ENCODE measurements around the gene FHL2. TPM values are rescaled to one million over a fixed set of nuclear protein-coding genes. Genes with fewer than 3 reads are reported as not detected.

Gene FHL2
- total and polyA plus RNA-seq, 9 of the 15 experiments (the other 6 are each of a cell fraction or from before 2014, with no cell fraction given) = 7.5 to 33.1 (median 23.9) TPM

GRCh38 chr2:105335469-105335868 is 63.4 kb downstream of the FHL2 start:
- intact Hi-C loops (cut with micrococcal nuclease) = no loop called here

DNA sequence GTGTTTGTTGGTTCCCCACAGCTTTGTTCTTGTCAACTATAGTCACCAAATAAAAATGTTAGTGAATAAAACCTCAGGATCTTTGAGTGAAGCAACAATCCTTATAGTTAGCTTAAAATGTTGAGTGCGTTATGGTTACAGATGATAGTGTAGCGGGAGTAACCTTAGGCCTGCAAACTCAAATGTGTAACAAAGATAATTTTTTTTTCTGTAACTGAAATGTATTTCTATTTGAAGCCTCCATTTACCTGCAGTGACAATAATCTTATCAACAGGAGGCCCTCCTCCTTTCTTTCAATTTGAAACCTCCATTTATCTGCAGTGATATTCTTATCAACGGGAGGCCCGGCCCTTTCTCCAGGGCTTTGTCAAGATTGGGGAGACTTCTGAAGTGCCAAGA is 64.6 kb downstream of the FHL2 start:
- H3K79me2 ChIP-seq (ENCODE audit: control insufficient read depth, insufficient read depth, low read length) = peaks cover 51% of the 10 kb centered on the region
- no peaks in the 10 kb centered on the region for H4K20me1 ChIP-seq (replicated peaks; ENCODE audit: control insufficient read depth, insufficient read depth, low read length)
- ChIA-PET POLR2A (no interaction called here), CTCF (ENCODE audit: low intra/inter-chr PET ratio) (no interaction called here)
- H3K36me3 ChIP-seq (ENCODE audit: control insufficient read depth, insufficient read depth, low read length) = peaks cover 10% of the 10 kb centered on the region; the same call in 1 of the 3 replicates
- peak overlapping the region; percentile 30; the same call in 2 of the 3 replicates for H3K27ac ChIP-seq (ENCODE audit: extremely low read depth, low read depth, low read length)
- peak overlapping the region; percentile 11; the same call in 1 of the 2 replicates for H3K4me2 ChIP-seq (ENCODE audit: insufficient read depth, low read length)
- FAIRE-seq (no peak), DNase-seq (ENCODE audit: extremely low read depth in 1 of 4, low spot score in 3 of 4) (peak in 1 of 4 experiments; percentile 34), ATAC-seq (no peak)
- peak overlapping the region in 1 of 2 experiments; percentile 9; a peak in 1 of 4 replicates for H3K9ac ChIP-seq (ENCODE audit: insufficient read depth in 1 of 2, low read depth in 2 of 2, low read length in 2 of 2)
- H3K4me1 ChIP-seq (replicated peaks in 1 of 2; ENCODE audit: control insufficient read depth in 2 of 2, insufficient read depth in 2 of 2, low read length in 2 of 2) = peaks cover 14 to 37% of the 10 kb centered on the region in 2 experiments
- in situ Hi-C loops (cut with MboI) = no loop called here
- WGBS (ENCODE audit: insufficient coverage, low coverage, missing lambda C conversion rate) = 8% methylated on average over 4 of the region's 4 CpGs
- H3K4me3 ChIP-seq = no peak overlapping the region
- intact Hi-C loops (cut with micrococcal nuclease) = no loop called here
- no peaks in the 10 kb centered on the region for H3K9me1 ChIP-seq (ENCODE audit: control insufficient read depth, insufficient read depth, low read length)
- H3K9me3 ChIP-seq (replicated peaks; ENCODE audit: control insufficient read depth, insufficient read depth, low read depth, low read length) = no peaks in the 10 kb centered on the region
- no TSS peak for BruUV-seq (replicated peaks)
- H2AFZ ChIP-seq (ENCODE audit: low read depth, low read length) = peak overlapping the region; percentile 34; the same call in 1 of the 2 replicates
- TF ChIP-seq ARID1B (IDR thresholded peaks at IDR 0.05) = peak; percentile 41; the same call in 1 of the 2 replicates
- TF ChIP-seq TCF3 (CRISPR knock-in tag; IDR thresholded peaks at IDR 0.05) = peak; percentile 23; the same call in 1 of the 2 replicates
- no peak for TF ChIP-seq ZNF140 (CRISPR knock-in tag; IDR thresholded peaks at IDR 0.05)
- TF ChIP-seq DPF2 (IDR thresholded peaks at IDR 0.05) = peak; percentile 26; the same call in 1 of the 2 replicates
- no peak for TF ChIP-seq PBX2 (CRISPR knock-in tag; IDR thresholded peaks at IDR 0.05; ENCODE audit: low read depth)
- no peak for TF ChIP-seq PBX2 (tag; conservative IDR thresholded peaks at IDR 0.05; ENCODE audit: low read depth)
- TF ChIP-seq TAL1 (IDR thresholded peaks at IDR 0.05) = peak; percentile 34; the same call in 1 of the 2 replicates
- peak; percentile 59 for TF ChIP-seq CBFA2T3 (IDR thresholded peaks at IDR 0.05)
- TF ChIP-seq ADNP (tag; IDR thresholded peaks at IDR 0.05) = no peak
- H3K27me3 ChIP-seq (ENCODE audit: control insufficient read depth in 2 of 2, insufficient read depth in 2 of 2, low read length in 2 of 2) = no peaks in the 10 kb centered on the region

More at GRCh38 chr2:105335469-105335868, 63.4 kb downstream of the FHL2 start:
- H3K4me3 ChIP-seq = no peak overlapping the region
- in situ Hi-C loops (cut with MboI) = no loop called here
- BruUV-seq (replicated peaks) = no TSS peak
- peaks cover 22% of the 10 kb centered on the region; the same call in 2 of the 3 replicates for H3K36me3 ChIP-seq (ENCODE audit: control insufficient read depth, insufficient read depth, low read length)
- ATAC-seq = no peak
- no peak for DNase-seq (ENCODE audit: extremely low read depth in 1 of 4, low spot score in 3 of 4)
- H3K79me2 ChIP-seq (ENCODE audit: control insufficient read depth, insufficient read depth, low read length) = peaks cover 53% of the 10 kb centered on the region
- no peak overlapping the region for H2AFZ ChIP-seq (ENCODE audit: low read depth, low read length)
- peaks cover 7 to 33% of the 10 kb centered on the region in 2 experiments; a peak in 4 of 5 replicates for H3K4me1 ChIP-seq (replicated peaks in 1 of 2; ENCODE audit: control insufficient read depth in 2 of 2, insufficient read depth in 2 of 2, low read length in 2 of 2)
- POLR2A ChIA-PET = interaction anchor here (1.0 to 1.2 kb wide), 3 partner anchors 11 to 73 kb away, joined by 3 to 4 read pairs (median 3); no protein-coding TSS in a partner anchor
- TF ChIP-seq JUNB (CRISPR knock-in tag; conservative IDR thresholded peaks at IDR 0.05) (no peak), ZNF316 (IDR thresholded peaks at IDR 0.05) (peak; percentile 98), MAFG (tag; conservative IDR thresholded peaks at IDR 0.05) (peak; percentile 88), MAFF (IDR thresholded peaks at IDR 0.05; ENCODE audit: low read length) (peak; percentile 96), C11orf30 (IDR thresholded peaks at IDR 0.05; ENCODE audit: low read depth) (peak; percentile 95), MAFK (IDR thresholded peaks at IDR 0.05; ENCODE audit: low read length) (peak; percentile 96)
- H3K9me1 ChIP-seq (ENCODE audit: control insufficient read depth, insufficient read depth, low read length) = no peaks in the 10 kb centered on the region
- no peaks in the 10 kb centered on the region for H4K20me1 ChIP-seq (replicated peaks; ENCODE audit: control insufficient read depth, insufficient read depth, low read length)
- H3K27me3 ChIP-seq (ENCODE audit: control insufficient read depth in 2 of 2, insufficient read depth in 2 of 2, low read length in 2 of 2) = no peaks in the 10 kb centered on the region
- no peaks in the 10 kb centered on the region for H3K9me3 ChIP-seq (replicated peaks; ENCODE audit: control insufficient read depth, insufficient read depth, low read depth, low read length)
- H3K4me2 ChIP-seq (ENCODE audit: insufficient read depth, low read length) = no peak overlapping the region
- no peak overlapping the region for H3K9ac ChIP-seq (ENCODE audit: insufficient read depth in 1 of 2, low read depth in 2 of 2, low read length in 2 of 2)
- 66% methylated on average over 2 of the region's 2 CpGs for WGBS (ENCODE audit: insufficient coverage, low coverage, missing lambda C conversion rate)
- H3K27ac ChIP-seq (ENCODE audit: extremely low read depth, low read depth, low read length) = no peak overlapping the region
- CTCF ChIA-PET (ENCODE audit: low intra/inter-chr PET ratio) = no interaction called here
- no peak for FAIRE-seq
